ENCODE results near the gene SMPD1. TPM values are rescaled to one million over a fixed set of nuclear protein-coding genes. Genes with fewer than 3 reads are reported as not detected.

Gene SMPD1
- total and polyA plus RNA-seq, 2 of the 8 experiments (the other 6 are each of a cell fraction or from before 2014, with no cell fraction given): 1.9 to 2.4 TPM

DNA sequence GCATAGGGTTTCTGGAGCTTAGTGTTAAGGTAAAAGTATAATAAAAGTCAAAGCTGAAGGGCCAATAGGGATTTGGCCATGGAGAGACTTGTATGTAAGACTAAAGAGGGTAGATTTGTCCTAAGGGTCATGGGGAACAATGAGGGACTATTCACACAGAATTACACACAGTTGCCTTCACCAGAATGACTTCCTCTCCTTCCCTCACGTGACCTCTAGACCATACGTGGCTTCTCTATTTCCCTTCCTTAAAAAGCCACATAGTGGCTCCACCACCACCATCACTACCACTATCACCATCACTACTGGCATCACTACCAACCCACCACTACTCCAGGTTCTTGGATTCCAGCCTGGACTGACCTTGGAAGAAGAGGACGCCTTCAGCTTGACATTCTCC lies 47.7 kb downstream of the SMPD1 start (continued):
- TF ChIP-seq, protein P1, sequence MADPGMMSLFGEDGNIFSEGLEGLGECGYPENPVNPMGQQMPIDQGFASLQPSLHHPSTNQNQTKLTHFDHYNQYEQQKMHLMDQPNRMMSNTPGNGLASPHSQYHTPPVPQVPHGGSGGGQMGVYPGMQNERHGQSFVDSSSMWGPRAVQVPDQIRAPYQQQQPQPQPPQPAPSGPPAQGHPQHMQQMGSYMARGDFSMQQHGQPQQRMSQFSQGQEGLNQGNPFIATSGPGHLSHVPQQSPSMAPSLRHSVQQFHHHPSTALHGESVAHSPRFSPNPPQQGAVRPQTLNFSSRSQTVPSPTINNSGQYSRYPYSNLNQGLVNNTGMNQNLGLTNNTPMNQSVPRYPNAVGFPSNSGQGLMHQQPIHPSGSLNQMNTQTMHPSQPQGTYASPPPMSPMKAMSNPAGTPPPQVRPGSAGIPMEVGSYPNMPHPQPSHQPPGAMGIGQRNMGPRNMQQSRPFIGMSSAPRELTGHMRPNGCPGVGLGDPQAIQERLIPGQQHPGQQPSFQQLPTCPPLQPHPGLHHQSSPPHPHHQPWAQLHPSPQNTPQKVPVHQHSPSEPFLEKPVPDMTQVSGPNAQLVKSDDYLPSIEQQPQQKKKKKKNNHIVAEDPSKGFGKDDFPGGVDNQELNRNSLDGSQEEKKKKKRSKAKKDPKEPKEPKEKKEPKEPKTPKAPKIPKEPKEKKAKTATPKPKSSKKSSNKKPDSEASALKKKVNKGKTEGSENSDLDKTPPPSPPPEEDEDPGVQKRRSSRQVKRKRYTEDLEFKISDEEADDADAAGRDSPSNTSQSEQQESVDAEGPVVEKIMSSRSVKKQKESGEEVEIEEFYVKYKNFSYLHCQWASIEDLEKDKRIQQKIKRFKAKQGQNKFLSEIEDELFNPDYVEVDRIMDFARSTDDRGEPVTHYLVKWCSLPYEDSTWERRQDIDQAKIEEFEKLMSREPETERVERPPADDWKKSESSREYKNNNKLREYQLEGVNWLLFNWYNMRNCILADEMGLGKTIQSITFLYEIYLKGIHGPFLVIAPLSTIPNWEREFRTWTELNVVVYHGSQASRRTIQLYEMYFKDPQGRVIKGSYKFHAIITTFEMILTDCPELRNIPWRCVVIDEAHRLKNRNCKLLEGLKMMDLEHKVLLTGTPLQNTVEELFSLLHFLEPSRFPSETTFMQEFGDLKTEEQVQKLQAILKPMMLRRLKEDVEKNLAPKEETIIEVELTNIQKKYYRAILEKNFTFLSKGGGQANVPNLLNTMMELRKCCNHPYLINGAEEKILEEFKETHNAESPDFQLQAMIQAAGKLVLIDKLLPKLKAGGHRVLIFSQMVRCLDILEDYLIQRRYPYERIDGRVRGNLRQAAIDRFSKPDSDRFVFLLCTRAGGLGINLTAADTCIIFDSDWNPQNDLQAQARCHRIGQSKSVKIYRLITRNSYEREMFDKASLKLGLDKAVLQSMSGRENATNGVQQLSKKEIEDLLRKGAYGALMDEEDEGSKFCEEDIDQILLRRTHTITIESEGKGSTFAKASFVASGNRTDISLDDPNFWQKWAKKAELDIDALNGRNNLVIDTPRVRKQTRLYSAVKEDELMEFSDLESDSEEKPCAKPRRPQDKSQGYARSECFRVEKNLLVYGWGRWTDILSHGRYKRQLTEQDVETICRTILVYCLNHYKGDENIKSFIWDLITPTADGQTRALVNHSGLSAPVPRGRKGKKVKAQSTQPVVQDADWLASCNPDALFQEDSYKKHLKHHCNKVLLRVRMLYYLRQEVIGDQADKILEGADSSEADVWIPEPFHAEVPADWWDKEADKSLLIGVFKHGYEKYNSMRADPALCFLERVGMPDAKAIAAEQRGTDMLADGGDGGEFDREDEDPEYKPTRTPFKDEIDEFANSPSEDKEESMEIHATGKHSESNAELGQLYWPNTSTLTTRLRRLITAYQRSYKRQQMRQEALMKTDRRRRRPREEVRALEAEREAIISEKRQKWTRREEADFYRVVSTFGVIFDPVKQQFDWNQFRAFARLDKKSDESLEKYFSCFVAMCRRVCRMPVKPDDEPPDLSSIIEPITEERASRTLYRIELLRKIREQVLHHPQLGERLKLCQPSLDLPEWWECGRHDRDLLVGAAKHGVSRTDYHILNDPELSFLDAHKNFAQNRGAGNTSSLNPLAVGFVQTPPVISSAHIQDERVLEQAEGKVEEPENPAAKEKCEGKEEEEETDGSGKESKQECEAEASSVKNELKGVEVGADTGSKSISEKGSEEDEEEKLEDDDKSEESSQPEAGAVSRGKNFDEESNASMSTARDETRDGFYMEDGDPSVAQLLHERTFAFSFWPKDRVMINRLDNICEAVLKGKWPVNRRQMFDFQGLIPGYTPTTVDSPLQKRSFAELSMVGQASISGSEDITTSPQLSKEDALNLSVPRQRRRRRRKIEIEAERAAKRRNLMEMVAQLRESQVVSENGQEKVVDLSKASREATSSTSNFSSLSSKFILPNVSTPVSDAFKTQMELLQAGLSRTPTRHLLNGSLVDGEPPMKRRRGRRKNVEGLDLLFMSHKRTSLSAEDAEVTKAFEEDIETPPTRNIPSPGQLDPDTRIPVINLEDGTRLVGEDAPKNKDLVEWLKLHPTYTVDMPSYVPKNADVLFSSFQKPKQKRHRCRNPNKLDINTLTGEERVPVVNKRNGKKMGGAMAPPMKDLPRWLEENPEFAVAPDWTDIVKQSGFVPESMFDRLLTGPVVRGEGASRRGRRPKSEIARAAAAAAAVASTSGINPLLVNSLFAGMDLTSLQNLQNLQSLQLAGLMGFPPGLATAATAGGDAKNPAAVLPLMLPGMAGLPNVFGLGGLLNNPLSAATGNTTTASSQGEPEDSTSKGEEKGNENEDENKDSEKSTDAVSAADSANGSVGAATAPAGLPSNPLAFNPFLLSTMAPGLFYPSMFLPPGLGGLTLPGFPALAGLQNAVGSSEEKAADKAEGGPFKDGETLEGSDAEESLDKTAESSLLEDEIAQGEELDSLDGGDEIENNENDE (IDR thresholded peaks at IDR 0.05; ENCODE audit: insufficient replicate concordance, low read length): no peak
- TF ChIP-seq KDM4A (IDR thresholded peaks at IDR 0.05; ENCODE audit: low read depth, low read length, severe bottlenecking) (no peak), EP300 (IDR thresholded peaks at IDR 0.05; ENCODE audit: borderline replicate concordance in 1 of 2, low read depth in 2 of 2, low read length in 2 of 2) (no peak), SIX5 (IDR thresholded peaks at IDR 0.05; ENCODE audit: low read depth, low read length) (no peak), RBBP5 (IDR thresholded peaks at IDR 0.05; ENCODE audit: borderline replicate concordance, low read depth, low read length) (no peak), NANOG (IDR thresholded peaks at IDR 0.05; ENCODE audit: insufficient read depth, low read depth, low read length, poor library complexity, severe bottlenecking) (no peak), GABPA (IDR thresholded peaks at IDR 0.05; ENCODE audit: borderline replicate concordance, insufficient read depth, low read length) (no peak), TBP (IDR thresholded peaks at IDR 0.05; ENCODE audit: low read depth, low read length) (no peak)
- TF ChIP-seq, protein P2, sequence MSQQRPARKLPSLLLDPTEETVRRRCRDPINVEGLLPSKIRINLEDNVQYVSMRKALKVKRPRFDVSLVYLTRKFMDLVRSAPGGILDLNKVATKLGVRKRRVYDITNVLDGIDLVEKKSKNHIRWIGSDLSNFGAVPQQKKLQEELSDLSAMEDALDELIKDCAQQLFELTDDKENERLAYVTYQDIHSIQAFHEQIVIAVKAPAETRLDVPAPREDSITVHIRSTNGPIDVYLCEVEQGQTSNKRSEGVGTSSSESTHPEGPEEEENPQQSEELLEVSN (IDR thresholded peaks at IDR 0.05): no peak
